Myocyte (in vitro differentiated cells): ENCODE results near the gene CDC37. TPM values are rescaled to one million over a fixed set of nuclear protein-coding genes. Genes with fewer than 3 reads are reported as not detected.
"Not testable (repeated sequence)": the region's sequence is repeated elsewhere in the genome, so short reads cannot be mapped to it uniquely, and the experiment has no call there.

Experiments used
- DNase-seq: peaks from one replicate; pipeline ENCODE4 v3.0.0-alpha.2; 2012; ENCODE audit warnings: low read depth
- total RNA-seq: library from RNA; depleted of rRNA; stranded (reverse); fragments of >200 nt; gene quantifications from 2 replicates; pipeline ENCODE4 v1.2.3, GENCODE V29; 2014

The CDC37 gene
- total RNA-seq, 1 donor from 2014 or later: 201 TPM

DNA sequence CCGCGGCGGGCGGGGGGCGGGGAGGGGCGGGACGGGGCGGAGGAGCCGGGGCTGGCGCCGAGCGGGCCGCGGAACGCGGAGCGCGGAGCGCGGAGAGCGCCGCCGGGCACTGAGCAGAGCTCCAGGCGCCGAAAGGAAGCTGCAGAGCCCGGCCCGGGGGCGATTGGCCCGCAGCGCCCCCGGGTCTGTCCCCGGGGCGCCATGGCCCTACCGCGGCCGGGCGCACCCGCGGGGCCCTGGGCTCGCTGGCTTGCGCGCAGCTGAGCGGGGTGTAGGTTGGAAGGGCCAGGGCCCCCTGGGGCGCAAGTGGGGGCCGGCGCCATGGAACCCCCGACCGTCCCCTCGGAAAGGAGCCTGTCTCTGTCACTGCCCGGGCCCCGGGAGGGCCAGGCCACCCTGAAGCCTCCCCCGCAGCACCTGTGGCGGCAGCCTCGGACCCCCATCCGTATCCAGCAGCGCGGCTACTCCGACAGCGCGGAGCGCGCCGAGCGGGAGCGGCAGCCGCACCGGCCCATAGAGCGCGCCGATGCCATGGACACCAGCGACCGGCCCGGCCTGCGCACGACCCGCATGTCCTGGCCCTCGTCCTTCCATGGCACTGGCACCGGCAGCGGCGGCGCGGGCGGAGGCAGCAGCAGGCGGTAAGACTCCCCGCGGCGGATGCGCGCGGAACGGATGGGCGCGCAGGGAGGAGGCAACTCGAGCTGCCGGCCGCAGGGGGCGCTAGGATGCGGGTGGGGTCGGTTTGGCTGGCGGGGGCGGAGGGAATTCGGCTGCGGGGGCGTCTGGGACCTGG lies 17.3 kb upstream of the CDC37 start, which contains the start of gene PDE4A:
Gene PDE4A, plus strand, starts transcription at position 95 of the 796 bp plus-strand sequence. Its CDS starts 227 bp downstream, at position 322.
- no peak for DNase-seq

GRCh38 chr19:10419646-10420443 lies 16.5 kb upstream of the CDC37 start:
- no peak for DNase-seq

DNA sequence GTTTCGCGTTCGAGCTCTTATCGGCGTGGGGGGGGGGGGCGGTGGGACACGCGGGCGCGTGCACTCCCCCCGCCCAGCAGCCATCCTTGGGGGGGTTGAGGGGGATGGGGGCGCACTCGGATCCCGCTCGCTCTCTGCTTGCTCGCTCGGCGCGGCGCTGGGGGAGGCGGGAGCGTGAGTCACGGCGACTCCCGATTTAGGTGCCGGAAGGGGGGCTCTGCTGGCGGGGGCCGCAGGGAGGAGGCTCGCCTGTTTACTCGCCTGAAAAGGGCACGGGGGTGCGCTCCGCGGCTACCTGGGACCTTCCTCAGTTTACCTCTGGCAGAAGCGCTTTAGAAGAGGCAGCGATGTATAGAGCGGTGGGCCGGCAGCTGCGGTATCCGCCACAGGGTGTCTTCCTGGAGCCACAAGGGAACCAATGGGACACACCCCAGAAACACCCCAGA lies 15.9 kb upstream of the CDC37 start:
- DNase-seq: no peak

- no peak for DNase-seq
Measured at GRCh38 chr19:10418485-10419199, 15.3 kb upstream of the CDC37 start.

DNA sequence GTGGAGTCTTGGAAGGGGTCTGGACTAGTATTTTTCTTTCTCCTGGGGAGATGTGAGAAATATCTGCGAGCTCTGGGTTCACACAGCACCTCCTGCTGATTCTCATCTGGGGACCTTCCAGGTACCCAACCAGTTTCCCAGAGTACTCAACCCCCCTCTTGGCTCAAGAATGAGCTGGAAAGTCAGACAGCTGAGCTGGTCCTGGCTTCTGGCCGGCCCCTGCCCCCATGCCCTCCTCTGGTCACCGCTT lies 14.8 kb upstream of the CDC37 start:
- DNase-seq: no peak

- DNase-seq: no peak
Measured at GRCh38 chr19:10417541-10418234, 14.3 kb upstream of the CDC37 start.

DNA sequence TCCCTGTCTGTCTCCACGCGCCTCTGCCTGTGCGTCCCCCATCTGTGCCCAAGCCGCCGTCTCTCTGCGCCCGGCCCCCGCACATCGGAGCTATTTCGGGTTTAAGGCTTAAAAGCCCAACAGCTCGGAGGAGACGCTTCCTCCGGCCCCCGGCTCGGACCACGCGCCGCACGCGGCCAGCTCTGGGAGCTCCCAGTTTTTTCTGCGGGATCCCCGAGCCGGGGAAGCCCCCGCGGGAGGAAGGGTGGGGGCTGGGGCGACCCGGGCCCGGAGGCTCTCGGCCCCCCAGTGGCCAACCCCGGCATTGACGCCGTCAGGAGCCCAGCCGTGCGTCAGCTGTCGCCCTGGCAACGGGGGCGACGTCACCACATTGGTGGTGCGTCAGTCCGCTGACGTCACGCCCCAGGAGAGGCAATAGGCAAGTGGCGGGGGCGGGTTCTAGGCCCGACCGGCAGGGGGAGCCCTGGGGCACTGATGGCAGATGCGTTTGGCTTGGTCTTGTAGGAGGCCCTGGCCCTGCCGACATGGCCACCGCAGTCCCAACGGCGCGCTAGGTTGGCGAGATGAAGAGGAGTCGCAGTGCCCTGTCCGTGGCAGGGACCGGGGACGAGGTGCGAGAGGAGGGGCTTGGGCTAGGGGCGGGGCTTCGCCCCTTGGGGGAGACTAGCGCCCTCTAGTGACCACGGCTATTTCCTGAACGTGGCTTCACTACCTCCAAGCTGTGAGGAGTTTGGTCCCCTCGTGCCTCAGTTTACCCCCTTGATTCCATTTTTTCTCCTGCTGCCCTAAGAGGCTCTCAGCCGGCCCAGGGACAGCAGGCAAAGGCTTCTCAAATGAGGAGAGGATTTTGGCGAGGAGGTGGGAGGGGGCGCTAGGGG lies 13.3 kb upstream of the CDC37 start:
- peak; percentile 80 for DNase-seq

GRCh38 chr19:10416083-10416379 lies 12.7 kb upstream of the CDC37 start:
- no peak for DNase-seq

- DNase-seq: no peak
Measured at GRCh38 chr19:10412257-10412977, 9.1 kb upstream of the CDC37 start.

DNA sequence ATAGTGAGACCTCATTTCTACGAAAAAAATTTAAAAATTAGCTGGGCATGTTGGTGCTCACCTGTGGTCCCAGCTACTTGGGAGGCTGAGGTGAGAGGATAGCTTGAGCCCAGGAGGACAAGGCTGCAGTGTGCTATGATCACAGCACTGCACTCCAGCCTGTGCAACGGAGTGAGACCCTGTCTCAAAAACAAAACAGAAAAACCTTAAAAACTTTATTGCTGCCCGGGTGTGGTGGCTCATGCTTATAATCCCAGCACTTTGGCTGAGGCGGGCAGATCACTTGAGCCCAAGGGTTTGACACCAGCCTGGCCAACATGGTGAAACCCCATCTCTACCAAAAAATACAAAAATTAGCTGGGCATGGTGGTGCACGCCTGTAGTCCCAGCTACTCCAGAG lies 7.9 kb upstream of the CDC37 start:
- not testable (repeated sequence) for DNase-seq

GRCh38 chr19:10408511-10409283 lies 5.4 kb upstream of the CDC37 start:
- no peak for DNase-seq

GRCh38 chr19:10407096-10407495 lies 3.8 kb upstream of the CDC37 start:
- DNase-seq: no peak

- DNase-seq: no peak
Measured at GRCh38 chr19:10406191-10406590, 2.8 kb upstream of the CDC37 start.

DNA sequence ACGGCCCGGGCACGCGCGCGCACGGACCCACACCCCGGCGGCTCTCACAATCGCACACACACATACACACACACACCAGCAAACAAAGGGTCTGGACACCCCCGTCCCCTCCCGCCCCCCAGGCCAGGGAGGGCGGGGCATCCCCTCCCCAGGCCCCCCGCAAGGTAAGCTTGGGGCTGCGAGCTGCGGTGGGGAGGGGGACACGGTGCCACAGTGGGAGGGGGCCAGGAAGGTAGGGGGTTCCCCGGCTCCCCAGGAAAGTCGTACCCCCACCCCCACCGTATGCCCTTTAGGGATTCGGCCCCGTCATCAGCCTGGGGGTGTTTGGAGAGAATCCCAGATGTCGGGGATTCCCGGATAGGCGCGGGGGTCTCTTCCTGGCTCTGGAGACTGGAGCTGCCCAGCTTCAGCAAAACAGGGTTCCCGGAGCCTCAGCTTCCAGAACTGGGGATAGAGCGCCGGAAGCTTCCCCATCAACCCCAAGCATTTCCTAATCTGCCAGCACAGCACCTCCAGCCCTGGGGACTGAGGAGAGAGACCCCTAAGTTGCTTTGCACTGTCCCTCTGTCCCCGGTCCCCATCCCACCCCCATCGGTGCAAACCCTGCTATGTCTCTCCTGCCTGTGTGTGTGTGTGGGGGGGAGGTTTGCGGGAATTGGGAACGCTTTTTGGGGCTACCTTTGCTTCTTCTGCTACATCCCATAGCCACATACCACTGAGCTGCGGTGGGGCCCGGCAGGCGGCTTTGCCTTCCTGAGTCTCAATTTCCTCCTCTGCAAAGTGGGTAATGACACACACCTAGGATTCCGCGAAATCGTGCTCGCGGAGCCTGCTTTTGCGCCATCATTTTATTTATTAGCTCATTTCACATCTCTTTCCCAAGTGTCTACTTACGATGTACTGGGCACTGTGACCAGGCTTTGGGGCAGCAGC lies 1.8 kb upstream of the CDC37 start:
- no peak for DNase-seq

DNA sequence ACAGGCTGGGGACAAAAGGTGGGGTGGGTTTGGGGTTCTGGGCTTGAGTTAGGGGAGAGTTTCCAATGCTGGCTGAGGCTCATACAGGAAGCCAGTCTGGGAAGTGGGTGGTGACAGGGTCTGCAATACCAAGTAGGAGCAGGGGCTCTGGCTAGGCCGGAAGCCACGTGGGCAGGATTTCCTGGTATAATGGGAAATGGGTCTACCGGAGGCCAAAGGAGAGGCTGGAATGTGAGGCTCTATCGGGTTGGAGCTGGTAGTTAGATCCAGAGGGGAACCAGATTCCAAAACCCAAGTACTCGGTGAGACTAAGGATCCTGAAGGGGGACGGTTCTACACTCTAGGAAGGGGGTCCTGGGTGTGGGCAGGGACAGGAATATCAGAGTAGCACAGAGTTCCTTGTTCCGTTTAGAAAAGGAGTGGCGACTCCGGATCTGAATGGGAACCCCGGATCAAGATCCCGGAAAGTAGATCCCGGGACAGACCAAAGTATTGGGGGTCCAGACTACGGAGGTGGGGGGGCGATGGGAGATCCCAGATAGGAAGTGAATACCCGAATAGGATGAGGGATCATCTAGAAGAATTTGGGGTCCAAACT lies 802 bp downstream of the CDC37 start:
- no peak for DNase-seq

DNA sequence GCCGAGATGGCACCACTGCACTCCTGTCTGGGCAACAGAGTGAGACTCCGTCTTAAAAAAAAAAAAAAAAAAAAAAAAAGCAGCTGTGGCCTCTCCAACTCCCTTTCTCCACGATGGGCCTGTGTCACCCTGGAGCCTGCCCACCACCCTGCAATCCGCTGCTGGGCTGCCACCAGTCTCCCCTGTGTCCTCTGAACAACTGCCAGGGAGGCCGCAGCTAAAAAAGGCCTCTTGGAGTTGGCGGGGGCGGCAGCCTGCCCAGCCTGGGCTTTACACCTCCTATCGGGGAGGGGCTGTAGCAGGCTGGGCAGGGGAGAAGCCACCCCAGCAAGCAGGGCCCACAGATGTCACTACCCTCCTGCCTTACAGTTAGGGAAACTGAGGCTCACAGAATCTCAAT lies 3.5 kb downstream of the CDC37 start:
- peak; percentile 50 for DNase-seq

- DNase-seq: not testable (repeated sequence)
Measured at GRCh38 chr19:10399340-10399739, 4.0 kb downstream of the CDC37 start.

DNA sequence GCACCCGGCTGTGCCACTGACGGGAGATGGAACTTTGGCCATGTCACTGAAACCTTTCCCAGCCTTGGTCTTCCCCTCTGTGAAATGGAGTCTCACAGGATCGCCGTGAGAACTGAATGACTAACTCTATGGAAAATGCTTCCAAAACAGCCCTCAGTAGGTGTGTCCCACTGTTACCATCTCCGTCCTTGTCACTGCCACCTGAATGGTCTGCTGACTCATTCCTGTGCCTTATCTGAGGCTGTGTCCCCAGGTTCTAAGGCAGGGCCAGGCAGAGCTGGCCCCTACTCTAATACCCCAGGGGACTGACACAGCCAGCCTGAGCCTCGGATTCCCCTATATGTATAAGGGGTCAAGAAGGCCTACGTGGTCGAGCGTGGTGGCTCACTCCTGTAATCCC lies 4.5 kb downstream of the CDC37 start:
- DNase-seq: no peak
